Body of pancreas (tissue), 4 donors: ENCODE data around the gene C2orf72. TPM values are rescaled to one million over a fixed set of nuclear protein-coding genes. Genes with fewer than 3 reads are reported as not detected.

Experiments used
- ATAC-seq: fragments of 150-250 bp; one replicate; pipeline ENCODE4 v1.9.1; 2016
- DNase-seq, 4 donors: peaks; one replicate each; pipeline ENCODE4 v3.0.0-alpha.2; 2019
- H3K27ac ChIP-seq, 4 donors: fragments of 200-600 bp; sonication (generic); 1 replicate in 3 of 4; 2 replicates in 1 of 4; pipeline versions ENCODE4 v1.5.1 to v1.6.1; 2016 to 2019; ENCODE audit warnings: mild to moderate bottlenecking in 1 of 4, mixed read lengths in 1 of 4, moderate library complexity in 1 of 4
- H3K27me3 ChIP-seq, 2 donors: fragments of 200-600 bp; sonication (generic); one replicate each; pipeline ENCODE4 v1.6.0; 2016; ENCODE audit warnings: mild to moderate bottlenecking in 1 of 2
- H3K36me3 ChIP-seq, 2 donors: fragments of 200-600 bp; sonication (generic); replicated peaks in 1 of 2; 2 replicates each; pipeline ENCODE4 v1.5.1; 2016; ENCODE audit warnings: low read depth in 2 of 2; ENCODE audit not compliant: insufficient read depth in 1 of 2
- H3K4me1 ChIP-seq: fragments of 200-600 bp; sonication (generic); one replicate; pipeline ENCODE4 v1.6.0; 2016
- H3K4me3 ChIP-seq, 2 donors: fragments of 200-600 bp; sonication (generic); 1 replicate in 1 of 2; 2 replicates in 1 of 2; pipeline ENCODE4 v1.5.1; 2016 to 2019
- H3K9me3 ChIP-seq, 3 donors: fragments of 200-600 bp; sonication (generic); 1 replicate in 2 of 3; 2 replicates in 1 of 3; pipeline ENCODE4 v1.5.1; 2016
- CTCF ChIP-seq, 7 experiments: fragments of 450-650 bp in 4 of 7; fragments of 200-600 bp in 3 of 7; sonication (generic) in 3 of 7; IDR thresholded peaks; one replicate each; pipeline ENCODE4 v1.5.1; 2016 to 2019; ENCODE audit warnings: antibody characterized with exemption in 7 of 7
- POLR2A ChIP-seq, 3 donors: fragments of 450-650 bp; IDR thresholded peaks; one replicate each; pipeline ENCODE4 v1.6.1; 2016; ENCODE audit warnings: antibody characterized with exemption in 3 of 3, mild to moderate bottlenecking in 2 of 3
- WGBS, 2 donors: methylation state at CpG; one replicate each; pipeline ENCODE4 v1.1.5; 2017; 5-methylcytosine and 5-hydroxymethylcytosine counted together
- intact Hi-C: fragments of 100-400 bp; cut with DNase I; formaldehyde crosslinking; loops from one replicate; pipeline ENCODE4 v1.15.1; 2023
- total RNA-seq, 2 donors: library from RNA; depleted of rRNA; stranded (reverse); fragments of >200 nt; gene quantifications; one replicate each; pipeline ENCODE4 v1.1.0, GENCODE V29; 2016

Gene C2orf72
- total RNA-seq, 2 donors from 2014 or later, result 14.5 to 52.1 TPM

- Histone ChIP-seq H3K27ac (no peak overlapping the region), H3K4me3 (no peak overlapping the region), H3K36me3 (no peaks in the 10 kb centered on the region), H3K4me1 (peaks cover 19% of the 10 kb centered on the region), H3K9me3 (no peaks in the 10 kb centered on the region), H3K27me3 (no peaks in the 10 kb centered on the region)
- ATAC-seq (no peak), DNase-seq (no peak)
- intact Hi-C loops, result no loop called here
- 81 to 83% methylated on average over 9 of the region's 9 CpGs for WGBS, 2 donors
- no peak for TF ChIP-seq POLR2A (IDR thresholded peaks at IDR 0.05)
- no peak for TF ChIP-seq CTCF (IDR thresholded peaks at IDR 0.05)
Observed at GRCh38 chr2:231029563-231029962, 7.8 kb upstream of the C2orf72 start.

GRCh38 chr2:231030725-231031124 lies 6.6 kb upstream of the C2orf72 start:
- Histone ChIP-seq H3K4me1 (peaks cover 24% of the 10 kb centered on the region), H3K36me3 (no peaks in the 10 kb centered on the region), H3K27me3 (no peaks in the 10 kb centered on the region), H3K4me3 (no peak overlapping the region), H3K27ac (no peak overlapping the region), H3K9me3 (no peaks in the 10 kb centered on the region)
- intact Hi-C loops, result no loop called here
- ATAC-seq, result no peak
- 72 to 73% methylated on average over 3 of the region's 3 CpGs for WGBS, 2 donors
- no peak for DNase-seq
- TF ChIP-seq POLR2A (IDR thresholded peaks at IDR 0.05), result no peak
- TF ChIP-seq CTCF (IDR thresholded peaks at IDR 0.05), result no peak

GRCh38 chr2:231032575-231033140 lies 4.7 kb upstream of the C2orf72 start:
- H3K27ac ChIP-seq, result no peak overlapping the region
- WGBS, 2 donors, result 58 to 75% methylated on average over 4 to 5 of the region's 5 CpGs
- TF ChIP-seq CTCF (IDR thresholded peaks at IDR 0.05), result no peak
- TF ChIP-seq POLR2A (IDR thresholded peaks at IDR 0.05), result no peak
- intact Hi-C loops, result no loop called here
- no peaks in the 10 kb centered on the region for H3K9me3 ChIP-seq
- DNase-seq (no peak), ATAC-seq (no peak)
- H3K4me1 ChIP-seq, result peaks cover 24% of the 10 kb centered on the region
- H3K27me3 ChIP-seq, result no peaks in the 10 kb centered on the region
- H3K36me3 ChIP-seq, result no peaks in the 10 kb centered on the region
- no peak overlapping the region for H3K4me3 ChIP-seq

GRCh38 chr2:231033147-231034132 lies 3.9 kb upstream of the C2orf72 start:
- DNase-seq, result no peak
- Histone ChIP-seq H3K27ac (peak overlapping the region in 2 of 4 donors; percentile 13 to 40), H3K4me1 (peaks cover 28% of the 10 kb centered on the region), H3K36me3 (no peaks in the 10 kb centered on the region), H3K27me3 (no peaks in the 10 kb centered on the region), H3K4me3 (no peak overlapping the region), H3K9me3 (no peaks in the 10 kb centered on the region)
- no peak for TF ChIP-seq POLR2A (IDR thresholded peaks at IDR 0.05)
- no peak for TF ChIP-seq CTCF (IDR thresholded peaks at IDR 0.05)
- no peak for ATAC-seq
- intact Hi-C loops, result no loop called here
- WGBS, 2 donors, result 42 to 43% methylated on average over 11 of the region's 11 CpGs
